HG02763 (cell line): ENCODE results near the gene LGI4.

Source experiments
- ATAC-seq: cut with Tn5 transposase; IDR thresholded peaks from one replicate; pipeline ENCODE4 v1.9.1; 2021; ENCODE audit warnings: mild to moderate bottlenecking, moderate library complexity; ENCODE audit not compliant: unreplicated experiment

LGI4 gene

DNA sequence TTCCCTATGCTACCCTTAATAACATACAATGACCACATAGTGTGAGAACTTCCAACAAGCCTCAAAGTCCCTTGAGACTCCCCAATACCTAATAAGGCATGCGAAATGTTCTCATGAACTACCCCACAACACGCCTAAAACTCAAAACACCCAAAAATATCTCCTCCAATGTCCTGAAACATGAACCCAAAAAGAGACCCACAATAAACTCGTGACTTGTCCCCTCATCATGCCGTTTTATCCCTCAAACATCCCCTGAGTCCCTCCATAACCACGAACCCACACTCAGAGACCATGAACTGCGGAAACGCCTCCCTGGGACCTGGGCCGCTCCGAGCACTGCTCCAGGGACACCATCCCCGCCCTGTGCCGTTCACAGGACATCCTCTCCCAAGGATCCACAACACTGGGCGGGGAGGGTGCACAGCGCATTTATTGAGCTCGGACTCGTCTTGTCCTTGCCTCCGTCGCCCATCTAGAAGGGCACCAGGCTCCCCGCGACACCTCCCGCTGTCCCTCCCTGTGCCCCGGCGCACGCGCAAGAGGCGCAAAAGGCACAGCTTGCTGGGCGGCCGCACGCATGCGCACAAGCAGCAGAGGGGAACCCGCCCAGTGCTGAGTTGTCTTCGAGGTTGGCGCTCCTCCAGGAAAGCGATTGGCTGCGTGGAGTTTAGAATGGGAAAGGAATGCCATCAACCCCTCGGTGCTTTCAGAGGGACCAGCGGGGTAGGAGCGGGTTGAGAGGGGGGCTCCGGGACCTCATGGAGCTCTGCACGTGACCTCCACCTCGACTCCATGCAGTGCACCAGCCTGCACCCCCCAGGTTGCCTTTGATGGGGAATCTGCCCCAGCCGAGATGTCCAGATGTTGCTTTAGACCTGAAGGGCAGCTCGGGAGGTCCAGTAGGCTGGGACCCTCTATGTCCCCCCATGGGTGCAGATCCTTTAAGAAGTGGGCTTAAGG lies 10.5 kb downstream of the LGI4 start:
- ATAC-seq: peak; percentile 81

DNA sequence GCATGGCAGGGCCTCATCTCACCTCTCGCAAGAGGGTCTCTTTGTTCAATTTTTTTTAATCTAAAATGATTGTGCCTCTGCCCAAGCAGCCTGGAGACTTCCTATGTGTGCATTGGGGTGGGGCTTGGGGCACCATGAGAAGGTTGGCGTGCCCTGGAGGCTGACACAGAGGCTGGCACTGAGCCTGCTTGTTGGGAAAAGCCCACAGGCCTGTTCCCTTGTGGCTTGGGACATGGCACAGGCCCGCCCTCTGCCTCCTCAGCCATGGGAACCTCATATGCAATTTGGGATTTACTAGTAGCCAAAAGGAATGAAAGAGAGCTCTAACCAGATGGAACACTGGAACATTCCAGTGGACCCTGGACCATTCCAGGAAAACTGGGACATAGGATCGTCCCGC lies 11.3 kb downstream of the LGI4 start:
- no peak for ATAC-seq

DNA sequence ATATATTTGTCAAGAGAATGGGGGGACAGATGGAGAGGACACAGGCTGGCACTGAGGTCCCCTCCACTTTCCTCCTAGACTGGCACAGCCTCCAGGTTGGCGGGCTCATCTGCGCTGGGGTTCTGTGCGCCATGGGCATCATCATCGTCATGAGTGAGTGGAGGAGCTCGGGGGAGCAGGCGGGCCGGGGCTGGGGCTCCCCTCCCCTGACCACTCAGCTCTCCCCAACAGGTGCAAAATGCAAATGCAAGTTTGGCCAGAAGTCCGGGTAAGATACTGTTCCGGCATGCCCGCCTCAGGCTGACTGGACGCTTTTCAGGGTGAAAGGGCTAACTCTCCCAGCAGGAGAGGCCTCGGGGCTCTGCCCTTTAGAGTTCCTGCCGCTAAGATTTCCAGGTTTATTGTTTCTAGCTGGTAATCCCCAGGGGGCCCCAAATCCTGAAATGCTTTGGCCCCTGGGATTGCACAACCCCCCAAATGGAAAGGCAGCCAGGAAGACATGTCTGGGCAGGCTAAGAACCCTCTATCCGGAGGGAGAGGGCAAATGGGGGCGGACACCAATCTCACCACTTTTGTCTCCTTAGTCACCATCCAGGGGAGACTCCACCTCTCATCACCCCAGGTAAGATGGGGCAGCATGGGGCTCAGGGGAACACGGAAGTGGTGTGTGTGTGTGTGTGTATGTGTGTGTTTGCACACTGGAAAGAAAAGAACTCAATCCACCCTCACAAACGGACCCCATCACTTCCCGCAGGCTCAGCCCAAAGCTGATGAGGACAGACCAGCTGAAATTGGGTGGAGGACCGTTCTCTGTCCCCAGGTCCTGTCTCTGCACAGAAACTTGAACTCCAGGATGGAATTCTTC lies 11.9 kb downstream of the LGI4 start:
- ATAC-seq: no peak

DNA sequence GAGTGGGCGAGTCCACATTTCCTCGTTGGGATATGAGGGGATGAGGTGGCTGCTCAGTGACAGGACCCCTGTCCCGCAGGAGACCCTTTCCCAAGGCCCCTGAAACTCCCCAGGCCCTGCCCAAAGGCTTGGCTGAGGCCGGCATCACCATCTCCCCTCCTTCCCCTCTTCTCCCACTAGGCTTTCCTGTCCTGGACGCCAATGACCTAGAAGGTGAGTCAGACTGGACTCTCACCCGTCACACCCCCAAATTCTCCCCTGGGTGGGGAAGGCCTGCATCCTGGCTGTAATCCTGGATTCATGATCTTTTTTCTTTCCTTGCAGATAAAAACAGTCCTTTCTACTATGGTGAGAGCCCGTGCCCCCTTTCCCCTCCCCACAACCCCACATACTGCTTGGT lies 14.0 kb downstream of the LGI4 start:
- no peak for ATAC-seq

DNA sequence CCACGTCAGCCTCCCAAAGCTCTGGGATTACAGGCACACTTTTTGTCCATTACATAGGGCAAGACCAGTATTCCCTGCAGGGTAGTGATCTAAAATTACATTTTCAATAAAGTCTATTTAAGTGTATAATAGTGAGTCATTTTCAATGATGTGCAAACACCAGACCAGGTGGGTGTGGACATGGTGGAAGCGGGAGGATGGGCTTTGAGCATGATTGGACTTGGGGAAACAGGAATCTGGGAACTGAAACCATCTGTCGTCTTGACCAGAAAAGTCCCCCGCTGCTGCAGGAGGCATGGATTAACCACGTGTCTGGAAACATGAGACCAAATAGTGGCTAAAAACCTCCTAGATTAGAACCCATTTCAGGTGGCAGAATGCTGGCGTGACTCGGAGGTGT lies 14.4 kb downstream of the LGI4 start:
- ATAC-seq: no peak

DNA sequence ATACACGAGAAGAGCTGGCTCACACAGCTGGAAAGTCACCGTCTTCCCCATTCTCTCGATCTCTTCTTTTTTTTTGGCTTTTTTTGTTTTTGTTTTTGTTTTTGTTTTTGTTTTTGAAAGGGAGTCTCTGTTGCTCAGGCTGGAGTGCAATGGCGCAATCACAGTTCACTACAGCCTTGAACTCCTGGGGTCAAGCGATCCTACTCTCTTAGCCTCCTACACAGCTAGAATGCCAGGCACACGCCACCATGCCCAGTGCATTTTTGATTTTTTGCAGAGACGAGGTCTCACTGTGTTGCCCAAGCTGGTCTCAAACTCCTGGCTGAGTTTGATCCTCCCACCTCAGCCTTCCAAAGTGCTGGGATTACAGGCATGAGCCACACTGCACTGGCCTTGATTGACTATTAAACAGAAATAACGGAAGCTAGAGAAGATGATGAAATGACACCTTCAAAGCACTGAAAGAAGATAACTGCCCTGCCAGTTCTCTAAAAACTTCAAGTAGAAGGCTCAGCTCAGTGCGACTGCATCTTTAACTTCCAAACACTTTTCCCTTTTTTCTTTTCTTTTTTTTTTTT lies 15.2 kb downstream of the LGI4 start:
- no peak for ATAC-seq

DNA sequence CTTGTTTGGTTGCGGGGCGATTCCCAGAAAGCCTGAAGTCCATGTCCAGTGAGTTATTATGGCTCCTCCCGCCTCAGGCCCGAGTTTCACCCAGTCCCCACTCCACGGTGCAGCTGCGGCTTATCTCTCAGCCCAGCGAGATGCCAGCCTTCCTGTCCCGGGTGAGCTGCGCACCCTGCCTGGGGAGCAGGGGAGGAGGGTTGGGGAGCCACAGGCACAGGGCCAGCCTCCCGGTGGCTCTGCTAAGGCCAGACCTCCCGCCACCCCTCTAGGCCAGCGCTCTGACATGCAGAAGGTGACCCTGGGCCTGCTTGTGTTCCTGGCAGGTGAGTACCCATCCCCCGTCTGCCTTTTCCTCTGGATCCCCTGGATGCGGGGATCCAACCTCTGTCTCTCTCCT lies 15.8 kb downstream of the LGI4 start:
- no peak for ATAC-seq

DNA sequence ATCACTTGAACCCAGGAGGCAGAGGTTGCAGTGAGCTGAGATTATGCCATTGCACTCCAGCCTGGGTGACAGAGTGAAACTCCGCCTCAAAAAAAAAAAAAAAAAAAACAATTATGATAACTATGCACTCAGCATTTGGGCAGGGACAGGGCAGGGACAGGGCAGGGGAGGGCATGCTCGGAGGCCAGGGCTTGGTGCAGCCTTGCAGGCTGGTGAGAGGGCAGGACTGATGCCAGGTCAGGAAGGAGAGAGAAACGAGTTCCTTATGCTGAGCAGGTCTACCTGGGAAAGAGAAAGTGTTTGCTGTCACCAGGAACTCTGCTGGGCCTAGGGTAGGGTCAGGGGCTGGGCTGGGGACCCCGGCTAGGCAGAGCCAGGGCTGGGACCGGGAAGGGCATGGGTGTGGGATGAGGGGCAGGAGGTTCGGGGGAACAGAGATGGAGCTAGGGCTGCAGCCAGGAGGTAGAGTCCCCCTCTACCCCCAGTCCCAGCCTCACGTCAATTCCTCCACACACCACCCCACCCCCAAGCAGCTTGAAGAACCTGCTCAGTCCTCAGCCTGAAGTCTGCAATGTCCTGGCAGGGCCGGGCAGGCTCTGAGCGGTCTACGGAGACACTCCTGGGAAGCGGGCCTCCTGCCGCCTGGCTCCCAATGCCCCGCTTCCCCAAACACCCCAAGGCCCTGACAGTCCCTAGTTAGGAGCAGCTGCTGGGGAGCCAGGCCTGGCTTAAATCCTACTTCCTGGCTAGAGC lies 16.4 kb downstream of the LGI4 start:
- ATAC-seq: no peak

DNA sequence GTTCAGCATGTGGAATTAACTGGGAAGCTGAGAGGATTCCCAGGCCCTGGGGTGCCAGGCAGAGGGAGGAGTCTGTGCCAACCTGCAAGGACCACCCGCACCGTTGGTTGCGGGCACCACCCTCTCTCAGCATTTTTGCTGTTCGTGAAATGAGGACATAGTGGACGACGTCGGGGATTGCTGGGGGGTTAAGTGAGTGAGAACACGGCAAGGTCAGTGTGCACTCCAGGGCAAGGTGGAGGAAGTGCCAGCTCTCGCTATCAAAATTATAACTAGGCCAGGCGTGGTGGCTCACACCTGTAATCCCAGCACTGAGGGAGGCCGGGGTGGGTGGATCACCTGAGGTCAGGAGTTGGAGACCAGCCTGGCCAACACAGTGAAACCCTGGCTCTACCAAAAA lies 17.1 kb downstream of the LGI4 start:
- ATAC-seq: no peak

DNA sequence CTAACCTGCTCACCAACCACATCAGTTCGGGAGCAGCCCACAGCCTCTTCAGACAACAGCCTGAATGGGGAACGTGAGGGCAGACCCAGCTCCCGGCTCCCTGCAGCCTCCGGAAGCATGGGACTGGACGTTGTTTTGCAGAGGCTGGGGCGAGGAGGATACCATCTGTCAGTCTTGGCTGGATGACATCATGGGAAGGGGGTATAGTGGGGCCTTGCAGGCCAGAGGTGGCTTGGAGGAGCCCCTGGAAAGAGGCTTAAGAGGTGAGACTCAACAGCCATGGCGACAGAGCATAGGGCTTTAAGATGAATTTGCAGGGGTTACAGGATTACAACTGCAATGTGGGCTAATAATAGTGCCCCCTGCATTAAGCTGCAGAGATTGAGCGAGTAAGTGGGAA lies 17.7 kb downstream of the LGI4 start:
- no peak for ATAC-seq

DNA sequence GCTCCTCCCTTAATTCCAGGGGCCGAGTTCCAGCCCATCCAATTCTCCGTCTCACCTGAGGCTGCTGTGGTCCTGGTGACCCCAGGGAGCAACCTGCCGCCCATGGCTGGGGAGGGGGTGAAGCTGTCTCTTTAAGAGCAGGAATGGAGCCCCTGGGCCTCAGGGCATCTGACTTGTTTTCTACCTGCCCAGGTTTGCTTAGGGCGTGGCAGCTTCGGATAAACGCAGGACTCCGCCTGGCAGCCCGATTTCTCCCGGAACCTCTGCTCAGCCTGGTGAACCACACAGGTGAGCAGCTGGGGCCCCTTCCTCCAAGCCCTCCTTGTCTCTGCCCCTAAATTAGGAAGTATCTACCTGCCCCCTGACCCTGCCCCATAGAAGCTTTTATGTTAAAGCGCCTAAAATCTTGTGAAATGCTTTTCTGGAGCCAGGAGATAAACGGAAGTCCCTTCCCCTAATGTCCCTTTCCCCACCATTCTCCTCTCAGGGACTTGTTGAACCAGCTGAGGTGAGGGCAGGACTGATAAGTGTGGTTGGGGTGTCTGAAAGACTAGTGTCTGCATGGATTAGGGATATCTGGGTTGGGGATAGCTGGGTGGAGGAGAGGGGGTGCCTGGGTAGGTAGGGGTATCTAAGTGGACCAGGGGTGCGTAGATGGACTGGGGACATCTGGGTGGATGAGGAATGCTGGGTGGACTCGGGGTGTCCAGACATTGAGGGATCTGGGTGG lies 18.6 kb downstream of the LGI4 start:
- ATAC-seq: no peak

DNA sequence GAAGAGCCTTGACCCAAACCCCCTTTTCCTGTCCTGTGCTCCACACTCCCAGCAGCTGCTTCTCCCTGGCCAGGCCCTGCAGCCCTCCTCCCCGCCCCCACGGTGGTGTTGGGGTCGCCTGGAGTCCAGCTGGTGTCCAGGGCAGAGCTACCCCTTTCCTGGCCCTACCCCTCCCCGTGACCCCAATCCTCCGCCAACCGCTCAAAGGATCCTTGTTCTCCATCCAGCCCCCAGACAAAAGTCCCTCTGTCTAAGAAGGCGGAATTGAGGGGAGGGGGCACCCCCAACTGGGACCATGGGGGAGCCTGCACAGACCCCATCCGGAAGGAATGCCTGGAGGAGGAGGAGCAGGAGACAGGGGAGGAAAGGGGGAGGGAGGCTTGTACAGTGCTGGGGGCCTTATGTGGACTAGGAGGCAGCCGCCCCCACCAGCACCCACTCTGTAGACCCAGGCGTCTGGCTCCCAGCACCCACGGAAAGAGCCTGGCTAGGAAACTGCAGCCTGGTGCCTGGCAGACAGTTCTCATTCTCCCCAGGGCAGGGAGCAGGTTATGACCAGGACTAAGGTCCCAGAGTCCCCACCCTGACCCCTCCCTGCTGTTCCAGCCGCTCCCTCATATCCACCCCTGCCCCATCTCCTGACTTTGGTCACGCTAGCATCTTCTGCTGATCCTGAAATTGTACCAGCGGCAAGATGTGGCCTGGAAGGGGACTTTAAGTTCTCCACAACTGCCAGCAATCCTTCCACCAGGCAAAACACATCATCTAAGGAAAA lies 19.5 kb downstream of the LGI4 start, which contains the start of gene FXYD3:
Gene FXYD3 (plus strand): TSS at position 647 of the 775 bp plus-strand sequence. CDS start 3,554 bp downstream, outside the sequence.
- no peak for ATAC-seq

- no peak for ATAC-seq
Observed at GRCh38 chr19:35114353-35115176, 20.3 kb downstream of the LGI4 start.

DNA sequence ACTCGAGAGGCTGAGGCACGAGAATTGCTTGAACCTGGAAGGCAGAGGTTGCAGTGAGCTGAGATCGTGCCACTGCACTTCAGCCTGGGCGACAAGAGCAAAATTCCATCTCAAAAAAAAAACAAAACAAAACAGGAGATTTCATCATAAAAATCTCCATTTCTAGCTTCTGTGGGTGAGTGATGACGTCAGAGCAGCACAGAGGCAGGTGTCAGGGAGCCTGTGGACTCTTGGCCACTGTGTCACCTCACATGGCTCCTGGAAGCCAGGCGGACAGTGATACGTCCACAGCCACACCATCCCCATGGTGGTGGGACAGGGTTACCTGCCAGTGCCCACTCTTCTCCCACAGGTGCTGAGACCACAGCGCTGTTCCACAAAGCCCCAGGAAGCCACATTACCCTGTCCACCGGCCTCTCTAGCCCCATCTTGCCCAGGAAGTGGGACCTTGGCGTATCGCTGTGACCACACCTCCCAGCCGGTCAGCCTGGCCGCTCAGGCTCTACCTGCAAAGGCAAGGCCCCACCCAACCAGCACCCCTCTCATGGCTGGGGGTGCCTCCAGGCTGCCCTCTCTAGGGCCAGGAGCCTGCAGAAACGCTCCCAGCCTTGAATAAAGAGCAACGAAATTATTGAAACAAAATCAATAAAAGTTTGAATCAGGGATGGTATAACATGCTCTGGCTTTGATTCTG lies 21.7 kb downstream of the LGI4 start:
- ATAC-seq: no peak

- ATAC-seq: no peak
Observed at GRCh38 chr19:35110974-35111373, 23.9 kb downstream of the LGI4 start.

DNA sequence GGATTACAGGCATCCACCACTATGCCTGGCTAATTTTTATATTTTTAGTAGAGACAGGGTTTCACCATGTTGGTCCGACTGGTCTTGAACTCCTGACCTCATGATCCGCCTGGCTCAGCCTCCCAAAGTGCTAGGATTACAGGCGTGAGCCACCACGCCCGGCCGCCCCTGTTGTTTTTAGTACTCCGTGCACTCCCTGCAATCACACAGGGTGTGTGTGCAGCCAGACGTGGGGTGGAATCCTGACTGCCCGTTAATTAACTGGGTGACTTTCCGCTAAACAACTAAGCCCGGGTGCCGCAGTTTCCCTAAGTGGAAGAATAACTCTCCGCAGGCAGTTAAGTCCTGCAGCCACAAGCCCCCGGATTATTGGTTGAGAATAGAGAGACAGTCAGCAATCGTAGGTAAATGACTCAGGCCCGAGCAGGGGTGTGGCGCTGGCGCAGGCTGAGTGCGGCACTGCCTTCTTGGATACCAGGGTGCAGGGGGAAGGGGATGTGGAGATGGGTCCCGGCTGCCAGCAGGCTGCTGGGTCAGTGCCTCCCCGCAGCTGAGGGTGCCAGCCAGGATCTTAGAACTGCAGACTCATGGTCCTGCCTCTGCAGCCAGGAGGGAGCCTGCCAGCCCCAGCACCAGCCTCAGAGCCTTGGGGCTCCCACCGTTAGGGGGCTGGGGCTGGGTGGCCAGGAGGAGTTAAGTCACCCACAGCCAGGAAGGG lies 25.3 kb downstream of the LGI4 start:
- no peak for ATAC-seq

GRCh38 chr19:35108730-35109129 lies 26.1 kb downstream of the LGI4 start:
- ATAC-seq: no peak
